OCI-M1 (cell line): ENCODE measurements around the gene GPNMB.
"Not testable (repeated sequence)": the region's sequence is repeated elsewhere in the genome, so short reads cannot be mapped to it uniquely, and the experiment has no call there.

Experiments used
- DNase-seq: peaks from one replicate; lab custom pipeline; 2025; lab: John Stamatoyannopoulos, UW

GPNMB gene

DNA sequence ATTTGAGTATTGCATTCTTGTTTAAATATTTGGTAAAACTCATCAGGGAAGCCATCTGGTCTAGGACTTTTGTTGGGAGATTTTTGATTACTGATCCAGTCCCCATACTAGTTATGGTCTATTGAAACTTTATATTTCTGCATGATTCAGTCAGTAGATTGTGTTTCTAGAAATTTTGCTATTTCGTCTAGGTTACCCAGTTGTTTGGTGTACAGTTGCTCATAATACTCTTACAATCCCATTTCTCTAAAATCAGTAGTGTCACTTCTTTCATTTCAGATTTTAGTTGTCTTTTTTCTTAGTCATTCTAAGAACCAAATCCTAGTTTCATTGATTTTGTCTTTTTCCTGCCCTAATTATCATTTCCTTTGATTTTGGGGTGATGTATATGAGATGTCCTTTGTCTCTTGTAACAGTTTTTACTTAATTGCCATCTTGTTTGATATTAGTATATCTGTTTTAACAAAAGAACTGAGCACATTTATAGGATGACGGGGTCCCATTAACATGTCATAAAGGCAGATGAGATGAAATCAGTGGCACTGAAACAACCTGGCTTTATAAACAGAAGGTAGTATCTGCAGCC is 60.5 kb downstream of the GPNMB start:
- DNase-seq = no peak

GRCh38 chr7:23308754-23309153 is 62.2 kb downstream of the GPNMB start:
- no peak for DNase-seq

- not testable (repeated sequence) for DNase-seq
Observed at GRCh38 chr7:23312141-23312540, 65.6 kb downstream of the GPNMB start.

GRCh38 chr7:23315366-23315765 is 68.8 kb downstream of the GPNMB start:
- no peak for DNase-seq
